GM12865 (cell line): ENCODE measurements around the gene HSD3B1.

ENCODE experiments used
- DNase-seq: peaks from one replicate; pipeline ENCODE4 v3.0.0; 2010; ENCODE audit warnings: low read depth
- H3K4me3 ChIP-seq: 2 replicates; pipeline ENCODE4 v1.5.1; 2011; ENCODE audit warnings: mild to moderate bottlenecking, low read depth, low read length, control low read depth
- TF ChIP-seq, protein P1 (sequence below): IDR thresholded peaks from 2 replicates; pipeline ENCODE4 v1.5.1; 2011; ENCODE audit warnings: low read length, control low read depth, low read depth, inconsistent platforms; ENCODE audit not compliant: insufficient read depth; ENCODE audit errors: missing control alignments

Gene HSD3B1

DNA sequence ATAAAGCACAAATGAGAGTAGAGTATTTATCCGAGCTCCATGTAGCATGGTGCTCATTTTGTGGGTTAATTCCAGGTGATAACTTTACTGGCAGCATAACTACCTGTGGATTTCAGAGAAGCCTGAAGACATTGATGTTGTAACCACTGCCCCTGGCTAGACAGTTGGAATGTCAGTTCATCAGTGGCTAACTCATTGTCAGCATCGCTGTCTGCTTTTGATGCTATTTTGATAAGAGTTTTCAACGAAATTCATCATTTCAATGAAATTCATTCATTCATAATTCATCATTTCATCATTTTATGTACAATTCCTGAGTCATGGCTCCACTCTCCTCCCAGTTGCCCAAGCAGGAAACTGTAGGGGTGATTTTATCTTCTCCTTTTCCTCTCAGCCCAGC lies 34.4 kb downstream of the HSD3B1 start:
- H3K4me3 ChIP-seq = no peak overlapping the region
- TF ChIP-seq, protein P1, sequence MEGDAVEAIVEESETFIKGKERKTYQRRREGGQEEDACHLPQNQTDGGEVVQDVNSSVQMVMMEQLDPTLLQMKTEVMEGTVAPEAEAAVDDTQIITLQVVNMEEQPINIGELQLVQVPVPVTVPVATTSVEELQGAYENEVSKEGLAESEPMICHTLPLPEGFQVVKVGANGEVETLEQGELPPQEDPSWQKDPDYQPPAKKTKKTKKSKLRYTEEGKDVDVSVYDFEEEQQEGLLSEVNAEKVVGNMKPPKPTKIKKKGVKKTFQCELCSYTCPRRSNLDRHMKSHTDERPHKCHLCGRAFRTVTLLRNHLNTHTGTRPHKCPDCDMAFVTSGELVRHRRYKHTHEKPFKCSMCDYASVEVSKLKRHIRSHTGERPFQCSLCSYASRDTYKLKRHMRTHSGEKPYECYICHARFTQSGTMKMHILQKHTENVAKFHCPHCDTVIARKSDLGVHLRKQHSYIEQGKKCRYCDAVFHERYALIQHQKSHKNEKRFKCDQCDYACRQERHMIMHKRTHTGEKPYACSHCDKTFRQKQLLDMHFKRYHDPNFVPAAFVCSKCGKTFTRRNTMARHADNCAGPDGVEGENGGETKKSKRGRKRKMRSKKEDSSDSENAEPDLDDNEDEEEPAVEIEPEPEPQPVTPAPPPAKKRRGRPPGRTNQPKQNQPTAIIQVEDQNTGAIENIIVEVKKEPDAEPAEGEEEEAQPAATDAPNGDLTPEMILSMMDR = no peak
- DNase-seq = no peak

DNA sequence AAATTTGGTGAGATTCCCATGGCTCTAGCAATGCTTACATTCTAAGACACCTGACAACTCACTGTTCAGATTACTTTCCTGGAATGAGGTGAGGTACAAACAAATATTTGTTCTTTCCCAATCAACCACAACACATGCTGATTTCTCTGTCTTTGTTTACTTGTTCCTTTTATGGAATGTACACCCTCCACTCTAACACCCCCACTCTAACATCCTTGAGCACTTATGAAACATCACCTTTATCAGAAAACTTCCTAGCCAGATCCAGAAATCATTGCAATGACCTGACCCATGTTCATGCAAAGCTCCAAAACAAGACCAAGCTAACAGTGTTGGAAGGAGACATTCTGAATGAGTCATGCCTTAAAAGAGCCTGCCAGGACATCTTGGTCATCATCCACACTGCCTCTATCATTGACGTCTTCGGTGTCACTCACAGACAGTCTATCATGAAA lies 35.5 kb downstream of the HSD3B1 start:
- TF ChIP-seq, protein P1 = no peak
- H3K4me3 ChIP-seq = no peak overlapping the region
- DNase-seq = no peak

DNA sequence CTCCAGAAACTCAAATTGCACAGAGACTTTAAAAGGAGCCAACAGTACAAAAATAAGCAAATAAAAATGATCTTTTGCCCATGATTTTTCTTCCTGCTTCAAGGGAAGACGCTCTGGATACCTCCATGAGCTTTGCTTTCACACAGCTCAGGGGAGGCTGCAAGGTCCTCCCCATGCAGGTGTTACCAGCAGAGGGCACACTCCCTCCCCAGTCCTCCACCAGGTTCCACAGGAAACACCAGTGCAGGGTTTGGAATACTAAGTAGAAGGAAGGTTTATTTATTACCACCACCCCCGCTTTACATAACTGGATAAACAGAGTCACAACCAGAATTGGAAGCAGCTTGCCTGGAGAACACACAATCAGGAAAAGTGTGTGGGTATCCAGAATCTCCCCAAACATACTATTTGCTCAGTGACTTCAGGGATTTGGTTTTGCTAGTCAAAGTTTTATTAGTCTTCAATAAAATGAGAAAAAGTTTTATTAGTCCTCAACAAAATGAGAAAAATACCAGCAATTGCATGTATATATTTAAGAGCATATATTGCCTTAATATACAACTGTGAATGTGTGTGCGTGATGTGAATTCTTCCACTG lies 37.3 kb downstream of the HSD3B1 start:
- DNase-seq = peak; percentile 32
- TF ChIP-seq, protein P1 = peak; percentile 59
- H3K4me3 ChIP-seq = no peak overlapping the region

DNA sequence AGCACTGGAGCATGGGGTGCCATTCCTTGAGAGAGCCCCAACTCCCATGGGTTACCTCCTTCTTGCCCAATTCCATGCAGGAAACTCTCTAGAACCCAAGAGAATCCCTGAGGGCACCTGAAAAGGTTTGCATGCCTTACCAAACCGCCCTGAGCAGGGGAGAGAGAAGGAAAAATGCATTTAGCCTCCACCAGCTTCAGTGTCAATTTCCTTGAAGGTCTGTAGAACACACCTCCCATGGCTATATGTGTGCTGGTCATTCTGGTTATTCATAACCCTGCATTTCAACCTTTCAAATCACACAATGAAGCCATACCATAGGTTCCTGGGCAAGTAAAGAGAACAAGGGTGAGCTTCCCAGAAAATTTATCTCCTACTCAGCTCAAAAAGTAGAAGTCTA lies 39.6 kb downstream of the HSD3B1 start:
- DNase-seq = no peak
- TF ChIP-seq, protein P1 = no peak
- H3K4me3 ChIP-seq = no peak overlapping the region

DNA sequence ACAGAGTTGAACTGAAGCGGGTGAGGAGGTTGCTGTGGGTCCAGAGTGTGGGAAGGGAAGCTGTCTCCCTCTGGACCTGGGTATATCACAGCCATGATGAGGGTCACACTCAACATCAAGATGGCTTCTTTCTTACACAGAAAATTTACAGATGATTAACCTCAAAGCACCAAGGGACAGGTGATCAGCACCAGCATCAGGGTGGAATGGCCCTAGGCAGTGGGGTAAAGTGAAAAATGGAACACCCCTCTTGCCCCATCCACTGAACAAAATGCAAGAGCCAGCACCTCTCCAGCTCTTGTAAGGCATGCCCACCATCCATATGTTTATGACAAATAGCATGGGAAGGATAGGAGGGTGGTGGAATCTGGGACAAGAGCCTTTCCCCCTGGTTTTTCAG lies 40.3 kb downstream of the HSD3B1 start:
- TF ChIP-seq, protein P1 = no peak
- no peak for DNase-seq
- no peak overlapping the region for H3K4me3 ChIP-seq

DNA sequence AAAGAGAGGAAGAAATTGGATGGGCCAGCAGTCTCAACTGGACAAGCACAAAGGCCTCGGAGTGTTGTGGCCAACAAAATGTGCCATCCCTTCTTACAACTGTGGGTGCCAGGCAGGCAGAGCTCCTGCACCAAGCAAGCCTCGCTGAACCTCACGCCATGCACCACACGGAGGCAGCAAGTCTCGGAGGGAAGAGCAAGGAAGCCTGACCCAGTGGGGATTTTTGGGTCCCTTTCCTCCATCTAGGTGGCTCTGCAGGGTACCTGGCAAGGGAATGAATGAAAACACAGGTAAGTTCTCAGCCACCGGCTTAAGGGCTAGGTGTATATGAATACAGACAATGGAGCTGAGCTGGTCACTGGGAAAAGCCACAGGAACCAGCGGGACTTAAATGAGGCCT lies 40.8 kb downstream of the HSD3B1 start:
- no peak overlapping the region for H3K4me3 ChIP-seq
- TF ChIP-seq, protein P1 = no peak
- DNase-seq = no peak

DNA sequence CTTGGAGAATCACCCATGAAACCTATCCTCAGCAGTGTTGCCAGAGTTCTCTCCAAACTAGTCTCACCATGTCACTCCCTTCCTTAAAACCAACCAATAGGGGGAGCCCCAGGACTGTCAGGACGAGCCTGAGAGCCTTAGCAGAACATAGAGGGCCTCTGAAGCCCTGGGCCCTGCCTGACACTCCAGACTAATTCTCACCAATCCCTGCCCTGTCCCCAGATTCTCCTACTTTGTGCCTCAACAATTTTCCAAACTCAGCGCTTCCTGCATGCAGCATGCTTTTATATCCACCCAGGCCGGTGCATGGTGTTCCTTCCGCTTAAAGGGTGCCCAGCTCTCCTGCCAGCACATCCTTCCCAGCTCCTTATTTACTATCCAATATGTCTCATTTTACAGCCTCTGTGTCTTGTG lies 42.7 kb downstream of the HSD3B1 start:
- DNase-seq = peak; percentile 77
- TF ChIP-seq, protein P1 = peak; percentile 67
- no peak overlapping the region for H3K4me3 ChIP-seq
